GM12801 (cell line): ENCODE data around the gene MAST2.

ENCODE experiments used
- CTCF ChIP-seq: IDR thresholded peaks from one replicate; pipeline ENCODE4 v1.5.1; 2011; ENCODE audit warnings: control low read depth; ENCODE audit not compliant: insufficient read length; ENCODE audit errors: extremely low read depth

MAST2 gene

GRCh38 chr1:46077644-46078043 lies 274.2 kb downstream of the MAST2 start:
- no peak for TF ChIP-seq CTCF

- TF ChIP-seq CTCF, result no peak
Measured at GRCh38 chr1:46080257-46080656, 276.8 kb downstream of the MAST2 start.

- TF ChIP-seq CTCF, result no peak
Measured at GRCh38 chr1:46081206-46081605, 277.8 kb downstream of the MAST2 start.

- TF ChIP-seq CTCF, result no peak
Measured at GRCh38 chr1:46081619-46082018, 278.2 kb downstream of the MAST2 start.

- TF ChIP-seq CTCF, result no peak
Measured at GRCh38 chr1:46083579-46083978, 280.2 kb downstream of the MAST2 start.

- TF ChIP-seq CTCF, result no peak
Measured at GRCh38 chr1:46084553-46085451, 281.4 kb downstream of the MAST2 start.
